Limb (tissue), 2 donors: Measurements from ENCODE around the gene RNF212B.

ENCODE experiments used
- DNase-seq, 2 donors: peaks; one replicate each; pipeline ENCODE4 v3.0.0-alpha.2; 2016; ENCODE audit errors: extremely low spot score in 2 of 2

The RNF212B gene

GRCh38 chr14:23320584-23321571 is 83.1 kb downstream of the RNF212B start, which contains the start of gene PABPN1:
TSS of gene PABPN1 (plus strand) at chr14:23321457. CDS start at chr14:23321470, 13 bp downstream.
- DNase-seq: peak; percentile 99

DNA sequence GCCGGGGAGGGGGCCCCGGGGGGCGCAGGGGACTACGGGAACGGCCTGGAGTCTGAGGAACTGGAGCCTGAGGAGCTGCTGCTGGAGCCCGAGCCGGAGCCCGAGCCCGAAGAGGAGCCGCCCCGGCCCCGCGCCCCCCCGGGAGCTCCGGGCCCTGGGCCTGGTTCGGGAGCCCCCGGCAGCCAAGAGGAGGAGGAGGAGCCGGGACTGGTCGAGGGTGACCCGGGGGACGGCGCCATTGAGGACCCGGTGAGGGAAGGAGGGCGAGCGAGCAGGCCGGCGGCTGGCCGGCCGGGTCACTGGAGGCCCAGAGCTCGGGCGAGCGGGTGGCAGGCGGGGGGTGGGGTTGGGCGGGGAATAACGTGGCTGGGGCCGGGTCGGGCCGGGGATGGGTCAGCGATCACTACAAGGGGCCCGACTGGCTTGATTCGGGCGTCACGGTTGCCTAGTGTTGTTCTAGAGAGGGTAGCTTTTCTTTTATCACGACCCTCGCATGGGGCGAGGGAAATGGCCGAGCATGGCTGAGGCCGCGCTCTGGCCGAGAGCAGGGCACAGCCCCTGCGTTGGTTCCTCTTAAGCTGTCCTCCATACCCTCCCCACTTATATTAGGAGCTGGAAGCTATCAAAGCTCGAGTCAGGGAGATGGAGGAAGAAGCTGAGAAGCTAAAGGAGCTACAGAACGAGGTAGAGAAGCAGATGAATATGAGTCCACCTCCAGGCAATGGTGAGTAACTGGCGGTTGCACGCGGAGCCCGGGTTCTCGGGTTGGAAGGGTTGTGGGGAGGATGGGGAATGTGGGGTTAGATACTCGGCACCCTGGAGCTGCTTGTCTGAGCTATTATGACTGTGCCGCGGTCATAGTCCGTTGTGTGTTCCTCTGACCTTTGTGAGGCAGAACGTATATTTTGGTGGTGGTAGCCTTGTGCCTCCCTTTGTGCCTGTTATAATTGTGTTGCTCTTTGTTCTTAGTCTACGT is 84.1 kb downstream of the RNF212B start:
- peak; percentile 30 to 67 for DNase-seq
